Liver (tissue), 9 donors: ENCODE results near the gene GNG7. TPM values are rescaled to one million over a fixed set of nuclear protein-coding genes. Genes with fewer than 3 reads are reported as not detected.

Source experiments
- DNase-seq: peaks from one replicate; pipeline ENCODE4 v3.0.0-alpha.2; 2017; ENCODE audit warnings: low spot score
- H3K27ac ChIP-seq, 2 donors: one replicate each; pipeline ENCODE4 v1.7.0; 2013; ENCODE audit warnings: inconsistent platforms in 2 of 2, low read length in 2 of 2, control low read depth in 1 of 2, low read depth in 1 of 2, mild to moderate bottlenecking in 1 of 2
- H3K27me3 ChIP-seq, 4 donors: one replicate each; pipeline versions ENCODE4 v1.6.1 to v1.7.0; 2013; ENCODE audit warnings: low read length in 3 of 4, inconsistent platforms in 1 of 4, mild to moderate bottlenecking in 1 of 4, moderate library complexity in 1 of 4; ENCODE audit not compliant: control insufficient read depth in 4 of 4, insufficient read depth in 4 of 4
- H3K36me3 ChIP-seq, 4 donors: one replicate each; pipeline versions ENCODE4 v1.6.1 to v1.7.0; 2013; ENCODE audit warnings: low read length in 3 of 4, mild to moderate bottlenecking in 3 of 4, low read depth in 1 of 4, moderate library complexity in 1 of 4; ENCODE audit not compliant: control insufficient read depth in 4 of 4, insufficient read depth in 3 of 4
- H3K4me1 ChIP-seq, 4 donors: one replicate each; pipeline versions ENCODE4 v1.6.1 to v1.7.0; 2013; ENCODE audit warnings: low read length in 3 of 4, mild to moderate bottlenecking in 3 of 4, moderate library complexity in 1 of 4; ENCODE audit not compliant: control insufficient read depth in 4 of 4, insufficient read depth in 4 of 4
- H3K4me3 ChIP-seq, 3 donors: one replicate each; pipeline versions ENCODE4 v1.6.1 to v1.7.0; 2013; ENCODE audit warnings: low read length in 3 of 3, control low read depth in 1 of 3, low read depth in 1 of 3, mild to moderate bottlenecking in 1 of 3
- H3K9ac ChIP-seq, 2 donors: one replicate each; pipeline ENCODE4 v1.7.0; 2013; ENCODE audit warnings: low read length in 2 of 2, mild to moderate bottlenecking in 2 of 2, moderate library complexity in 2 of 2, control low read depth in 1 of 2, low read depth in 1 of 2
- H3K9me3 ChIP-seq, 4 donors: one replicate each; pipeline versions ENCODE4 v1.6.1 to v1.7.0; 2013; ENCODE audit warnings: low read length in 3 of 4; ENCODE audit not compliant: control insufficient read depth in 4 of 4
- CTCF ChIP-seq: fragments of 150-350 bp; IDR thresholded peaks from 2 replicates; pipeline ENCODE4 v1.5.1; 2017; ENCODE audit warnings: improper control_type of control experiment, low read depth, low read length; ENCODE audit not compliant: missing input control
- FOXA1 ChIP-seq: IDR thresholded peaks from 2 replicates; pipeline ENCODE4 v1.6.1; 2016; ENCODE audit warnings: antibody characterized with exemption
- HNF4A ChIP-seq, 2 donors: conservative IDR thresholded peaks; 2 replicates each; pipeline ENCODE4 v1.6.1; 2016; ENCODE audit warnings: antibody characterized with exemption in 2 of 2, mild to moderate bottlenecking in 2 of 2
- JUND ChIP-seq, 2 donors: IDR thresholded peaks; 2 replicates each; pipeline ENCODE4 v1.6.1; 2016; ENCODE audit warnings: antibody characterized with exemption in 2 of 2
- MAX ChIP-seq: IDR thresholded peaks from 2 replicates; pipeline ENCODE4 v1.6.1; 2016; ENCODE audit warnings: antibody characterized with exemption
- NR2F2 ChIP-seq: IDR thresholded peaks from 2 replicates; pipeline ENCODE4 v1.6.1; 2016; ENCODE audit warnings: antibody characterized with exemption
- RAD21 ChIP-seq, 2 donors: IDR thresholded peaks; 2 replicates each; pipeline ENCODE4 v1.6.1; 2016; ENCODE audit warnings: antibody characterized with exemption in 2 of 2, mild to moderate bottlenecking in 2 of 2
- RXRA ChIP-seq, 2 donors: IDR thresholded peaks; 2 replicates each; pipeline ENCODE4 v1.6.1; 2017 to 2018; ENCODE audit warnings: antibody characterized with exemption in 2 of 2, mild to moderate bottlenecking in 1 of 2
- SP1 ChIP-seq: IDR thresholded peaks from 2 replicates; pipeline ENCODE4 v1.6.1; 2018; ENCODE audit warnings: antibody characterized with exemption, mild to moderate bottlenecking
- YY1 ChIP-seq: IDR thresholded peaks from 2 replicates; pipeline ENCODE4 v1.6.1; 2016; ENCODE audit warnings: antibody characterized with exemption, mild to moderate bottlenecking
- ZBTB33 ChIP-seq: IDR thresholded peaks from 2 replicates; pipeline ENCODE4 v1.6.1; 2016; ENCODE audit warnings: antibody characterized with exemption
- WGBS: extraction: QIAGEN DNeasy Blood & Tissue Kit; methylation state at CpG from one replicate; pipeline ENCODE4 v1.1.7; 2013; 5-methylcytosine and 5-hydroxymethylcytosine counted together
- polyA plus RNA-seq, 2 donors: library from polyadenylated mRNA; stranded (reverse) in 1 of 2; unstranded in 1 of 2; fragments of 200-250 nt in 1 of 2; fragments of >200 nt in 1 of 2; fragmentation: Nextera tagmentation in 1 of 2; extraction: Ambion mirVana in 1 of 2; gene quantifications; one replicate each; pipeline versions ENCODE4 v1.2.1 to v1.2.3, GENCODE V29; 2013 to 2015
- total RNA-seq, 2 donors: library from RNA; depleted of rRNA; stranded (reverse); fragments of >200 nt; gene quantifications; one replicate each; pipeline ENCODE4 v1.2.3, GENCODE V29; 2014
- TF ChIP-seq, protein P1 (sequence below): IDR thresholded peaks from 2 replicates; pipeline ENCODE4 v1.6.1; 2016; ENCODE audit warnings: antibody characterized with exemption
- donor health status: healthy.
- donor health status: healthy.
- donor health status: healthy.
- donor health status: healthy.
- donor health status: healthy.

GNG7 gene
- total and polyA plus RNA-seq, 4 donors = 0.75 to 1.9 (median 1.1) TPM

GRCh38 chr19:2551172-2551863 lies 151.2 kb downstream of the GNG7 start:
- DNase-seq = no peak
- Histone ChIP-seq H3K4me1 (peaks cover 3 to 11% (median 6%) of the 10 kb centered on the region in 4 donors), H3K27me3 (no peaks in the 10 kb centered on the region), H3K27ac (peak overlapping the region in 1 of 2 donors; percentile 7), H3K36me3 (no peaks in the 10 kb centered on the region), H3K4me3 (no peak overlapping the region), H3K9me3 (no peaks in the 10 kb centered on the region), H3K9ac (no peak overlapping the region)
- 91% methylated on average over 20 of the region's 20 CpGs for WGBS
- TF ChIP-seq RXRA (IDR thresholded peaks at IDR 0.05) (peak in 1 of 2 donors; percentile 14), CTCF (no peak)

DNA sequence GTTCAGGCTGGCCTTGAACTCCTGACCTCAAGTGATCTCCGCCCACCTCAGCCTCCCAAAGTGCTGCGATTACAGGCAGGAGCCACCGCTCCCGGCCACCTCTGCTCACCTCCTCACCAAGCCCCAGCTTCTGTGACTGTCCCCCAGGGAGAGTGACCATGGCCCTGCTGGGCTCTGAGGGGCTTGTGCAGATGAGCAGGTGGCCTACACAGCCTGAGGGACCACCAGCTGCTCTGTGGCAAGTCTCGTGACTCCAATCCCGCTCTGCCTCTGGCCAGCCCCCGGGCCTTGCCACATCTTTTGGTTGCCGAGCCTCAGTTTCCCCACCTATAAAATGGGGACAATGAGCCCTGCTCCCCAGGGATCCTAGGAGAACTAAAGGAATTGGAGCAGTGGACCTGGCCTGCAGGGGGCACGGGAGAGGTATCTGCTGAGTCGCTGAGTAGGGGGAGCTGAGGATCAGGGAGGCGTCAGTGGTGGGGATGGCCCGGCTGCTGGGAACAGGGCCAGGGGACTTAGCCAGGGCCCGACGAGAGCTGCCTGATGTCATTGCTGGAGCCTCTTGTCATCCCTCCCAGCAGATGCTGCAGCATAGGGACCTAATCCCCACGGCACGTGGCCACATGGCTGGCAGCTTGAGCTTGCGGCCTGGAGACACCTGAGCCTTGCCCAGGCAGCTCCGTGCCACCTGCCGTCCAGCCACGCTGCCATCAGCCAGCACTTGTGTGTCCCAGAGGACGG lies 151.9 kb downstream of the GNG7 start:
- Histone ChIP-seq H3K9ac (no peak overlapping the region), H3K27ac (peak overlapping the region; percentile 48 to 59), H3K36me3 (no peaks in the 10 kb centered on the region)

GRCh38 chr19:2549701-2550191 lies 152.7 kb downstream of the GNG7 start:
- H3K4me3 ChIP-seq = no peak overlapping the region
- peaks cover 5 to 21% (median 15%) of the 10 kb centered on the region in 4 donors for H3K4me1 ChIP-seq
- H3K9ac ChIP-seq = no peak overlapping the region
- 70% methylated on average over 11 of the region's 11 CpGs for WGBS
- TF ChIP-seq, protein P1, sequence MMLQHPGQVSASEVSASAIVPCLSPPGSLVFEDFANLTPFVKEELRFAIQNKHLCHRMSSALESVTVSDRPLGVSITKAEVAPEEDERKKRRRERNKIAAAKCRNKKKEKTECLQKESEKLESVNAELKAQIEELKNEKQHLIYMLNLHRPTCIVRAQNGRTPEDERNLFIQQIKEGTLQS = no peak
- peak; percentile 44 for TF ChIP-seq YY1
- TF ChIP-seq RAD21 (IDR thresholded peaks at IDR 0.05) = peak in 1 of 2 donors; percentile 16
- TF ChIP-seq FOXA1 = no peak
- TF ChIP-seq MAX = peak; percentile 37
- TF ChIP-seq ZBTB33 = no peak
- TF ChIP-seq RXRA (IDR thresholded peaks at IDR 0.05) = peak; percentile 29 to 67
- peak; percentile 41 for TF ChIP-seq SP1
- TF ChIP-seq JUND (IDR thresholded peaks at IDR 0.05) = no peak
- no peak for TF ChIP-seq HNF4A (conservative IDR thresholded peaks at IDR 0.05)
- TF ChIP-seq NR2F2 = peak; percentile 88
- H3K27ac ChIP-seq = peak overlapping the region; percentile 48 to 59
- no peaks in the 10 kb centered on the region for H3K27me3 ChIP-seq
- H3K9me3 ChIP-seq = no peaks in the 10 kb centered on the region
- DNase-seq = no peak
- no peaks in the 10 kb centered on the region for H3K36me3 ChIP-seq

More for the DNA sequence above, 151.9 kb downstream of the GNG7 start:
- H3K9me3 ChIP-seq = no peaks in the 10 kb centered on the region
- no peak for TF ChIP-seq FOXA1
- TF ChIP-seq, protein P1 = no peak
- H3K4me1 ChIP-seq = peaks cover 5 to 18% (median 10%) of the 10 kb centered on the region in 4 donors
- no peak for DNase-seq
- H3K27me3 ChIP-seq = no peaks in the 10 kb centered on the region
- WGBS = 81% methylated on average over 21 of the region's 21 CpGs
- H3K4me3 ChIP-seq = no peak overlapping the region
